ENCODE results near the gene ITPKB.
"Not testable (repeated sequence)": the region's sequence is repeated elsewhere in the genome, so short reads cannot be mapped to it uniquely, and the experiment has no call there.

ITPKB gene

GRCh38 chr1:226738995-226739695 is at the start of gene ITPKB:
ITPKB (minus strand) TSS chr1:226739282; CDS start chr1:226737458, 1,824 bp downstream.
- DNase-seq: peak; percentile 76

GRCh38 chr1:226787638-226788037 is 48.6 kb upstream of the ITPKB start:
- DNase-seq: no peak

- no peak for DNase-seq
Measured at GRCh38 chr1:226787071-226787470, 48.0 kb upstream of the ITPKB start.

- DNase-seq: no peak
Measured at GRCh38 chr1:226786550-226786949, 47.5 kb upstream of the ITPKB start.

GRCh38 chr1:226785805-226786204 is 46.7 kb upstream of the ITPKB start:
- no peak for DNase-seq

- no peak for DNase-seq
Measured at GRCh38 chr1:226784081-226785049, 45.3 kb upstream of the ITPKB start.

- no peak for DNase-seq
Measured at GRCh38 chr1:226782845-226783601, 43.9 kb upstream of the ITPKB start.

GRCh38 chr1:226781937-226782609 is 43.0 kb upstream of the ITPKB start:
- no peak for DNase-seq

GRCh38 chr1:226779561-226779960 is 40.5 kb upstream of the ITPKB start:
- no peak for DNase-seq

GRCh38 chr1:226778657-226779058 is 39.6 kb upstream of the ITPKB start:
- no peak for DNase-seq

GRCh38 chr1:226776975-226777374 is 37.9 kb upstream of the ITPKB start:
- no peak for DNase-seq

GRCh38 chr1:226776066-226776465 is 37.0 kb upstream of the ITPKB start:
- no peak for DNase-seq

- DNase-seq: no peak
Measured at GRCh38 chr1:226772446-226773139, 33.5 kb upstream of the ITPKB start.

- not testable (repeated sequence) for DNase-seq
Measured at GRCh38 chr1:226767170-226767569, 28.1 kb upstream of the ITPKB start.

GRCh38 chr1:226766565-226766964 is 27.5 kb upstream of the ITPKB start:
- no peak for DNase-seq

- no peak for DNase-seq
Measured at GRCh38 chr1:226764533-226764932, 25.5 kb upstream of the ITPKB start.

- no peak for DNase-seq
Measured at GRCh38 chr1:226763905-226764264, 24.8 kb upstream of the ITPKB start.

GRCh38 chr1:226762988-226763904 is 24.2 kb upstream of the ITPKB start:
- DNase-seq: no peak

GRCh38 chr1:226762055-226762454 is 23.0 kb upstream of the ITPKB start:
- no peak for DNase-seq

- no peak for DNase-seq
Measured at GRCh38 chr1:226761322-226761721, 22.2 kb upstream of the ITPKB start.
